Psoas muscle (tissue), 8 donors: Measurements from ENCODE around the gene DNAJB5. TPM values are rescaled to one million over a fixed set of nuclear protein-coding genes. Genes with fewer than 3 reads are reported as not detected.

Source experiments
- ATAC-seq, 4 donors: fragments of 200-7000 bp; cut with Tn5 transposase; one replicate each; pipeline ENCODE4 v1.9.1; 2020; ENCODE audit warnings: moderate library complexity in 3 of 4, mild to moderate bottlenecking in 2 of 4
- DNase-seq, 2 donors: peaks; one replicate each; pipeline ENCODE4 v3.0.0-alpha.2; 2020
- H3K27ac ChIP-seq: fragments of 200-600 bp; one replicate; pipeline ENCODE4 v1.8.0; 2022
- H3K27me3 ChIP-seq, 3 donors: fragments of 200-600 bp in 1 of 3; one replicate each; pipeline versions ENCODE4 v1.6.1 to v1.8.0; 2013 to 2022; ENCODE audit warnings: low read length in 2 of 3, mild to moderate bottlenecking in 2 of 3, moderate library complexity in 1 of 3; ENCODE audit not compliant: insufficient read depth in 3 of 3
- H3K36me3 ChIP-seq, 2 donors: fragments of 200-600 bp in 1 of 2; one replicate each; pipeline versions ENCODE4 v1.6.1 to v1.8.0; 2013 to 2022; ENCODE audit warnings: low read depth in 1 of 2, mild to moderate bottlenecking in 1 of 2, moderate library complexity in 1 of 2; ENCODE audit not compliant: insufficient read depth in 1 of 2
- H3K4me1 ChIP-seq: fragments of 200-600 bp; one replicate; pipeline ENCODE4 v1.8.0; 2022
- H3K4me3 ChIP-seq: fragments of 200-600 bp; one replicate; pipeline ENCODE4 v1.8.0; 2022; ENCODE audit warnings: mild to moderate bottlenecking
- H3K9me3 ChIP-seq: fragments of 200-600 bp; one replicate; pipeline ENCODE4 v1.8.0; 2022
- WGBS, 3 donors: extraction: QIAGEN DNeasy Blood & Tissue Kit; methylation state at CpG; one replicate each; pipeline versions ENCODE4 v1.1.6 to v1.1.7; 2013; 5-methylcytosine and 5-hydroxymethylcytosine counted together
- intact Hi-C, 2 donors: fragments of 100-400 bp; cut with DNase I; formaldehyde crosslinking; loops; one replicate each; pipeline versions ENCODE4 v1.11.0 to v1.14.2; 2022
- polyA plus RNA-seq, 3 donors: library from polyadenylated mRNA; stranded (reverse); fragments of 200-250 nt; gene quantifications; one replicate each; pipeline ENCODE4 v1.2.3, GENCODE V29; 2013
- total RNA-seq, 4 donors: library from RNA; stranded (reverse); fragmentation: NEBNext Ultra II Directional in 2 of 4; extraction: Animal tissue kit (Norgen Biotek cat#: 25700) in 2 of 4; gene quantifications; one replicate each; pipeline versions ENCODE4 v1.2.1 to v1.2.4, GENCODE V29; 2021 to 2023
- TF ChIP-seq, protein P1 (sequence below): fragments of 200-600 bp; IDR thresholded peaks from one replicate; pipeline ENCODE4 v1.8.0; 2022; ENCODE audit warnings: antibody characterized with exemption
- donor health status: healthy with polysubstance abuse.
- donor health status: DM: no; HTN: no; CAD: no; lungs with moderate emphysema.
- donor health status: Bipolar disorder and iron deficiency.
- donor health status: healthy.
- donor health status: DM: yes; HTN: yes; CAD: no.
- donor health status: DM: no; HTN: no; CAD: no.
- donor health status: DM: no; HTN: no; CAD: no.
- donor health status: DM: yes; HTN: yes; CAD: no.

The DNAJB5 gene
- total and polyA plus RNA-seq, 7 donors = 44.2 to 260 (median 145) TPM

DNA sequence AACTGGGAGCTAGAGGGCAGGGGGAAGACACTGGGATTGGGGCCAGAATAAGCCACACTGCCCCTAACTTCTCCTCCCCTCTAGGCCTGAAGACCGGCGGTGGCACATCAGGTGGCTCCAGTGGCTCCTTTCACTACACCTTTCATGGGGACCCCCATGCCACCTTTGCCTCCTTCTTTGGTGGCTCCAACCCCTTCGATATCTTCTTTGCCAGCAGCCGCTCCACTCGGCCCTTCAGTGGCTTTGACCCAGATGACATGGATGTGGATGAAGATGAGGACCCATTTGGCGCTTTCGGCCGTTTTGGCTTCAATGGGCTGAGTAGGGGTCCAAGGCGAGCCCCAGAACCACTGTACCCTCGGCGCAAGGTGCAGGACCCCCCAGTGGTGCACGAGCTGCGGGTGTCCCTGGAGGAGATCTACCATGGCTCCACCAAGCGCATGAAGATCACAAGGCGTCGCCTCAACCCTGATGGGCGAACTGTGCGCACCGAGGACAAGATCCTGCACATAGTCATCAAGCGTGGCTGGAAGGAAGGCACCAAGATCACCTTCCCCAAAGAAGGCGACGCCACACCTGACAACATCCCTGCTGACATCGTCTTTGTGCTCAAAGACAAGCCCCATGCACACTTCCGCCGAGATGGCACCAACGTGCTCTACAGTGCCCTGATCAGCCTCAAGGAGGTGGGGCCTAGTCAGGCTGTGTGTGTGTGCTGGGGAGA, 6.8 kb downstream of the DNAJB5 start:
- H3K27me3 ChIP-seq = no peaks in the 10 kb centered on the region
- H3K9me3 ChIP-seq = no peaks in the 10 kb centered on the region
- peaks cover 0 to 25% of the 10 kb centered on the region in 2 donors for H3K36me3 ChIP-seq
- WGBS, 3 donors = 79 to 89% (median 80%) methylated on average over 26 of the region's 26 CpGs
- DNase-seq (no peak), ATAC-seq (no peak)
- H3K4me3 ChIP-seq = peak overlapping the region; percentile 80
- no peak overlapping the region for H3K27ac ChIP-seq
- H3K4me1 ChIP-seq = peaks cover 54% of the 10 kb centered on the region
- TF ChIP-seq, protein P1, sequence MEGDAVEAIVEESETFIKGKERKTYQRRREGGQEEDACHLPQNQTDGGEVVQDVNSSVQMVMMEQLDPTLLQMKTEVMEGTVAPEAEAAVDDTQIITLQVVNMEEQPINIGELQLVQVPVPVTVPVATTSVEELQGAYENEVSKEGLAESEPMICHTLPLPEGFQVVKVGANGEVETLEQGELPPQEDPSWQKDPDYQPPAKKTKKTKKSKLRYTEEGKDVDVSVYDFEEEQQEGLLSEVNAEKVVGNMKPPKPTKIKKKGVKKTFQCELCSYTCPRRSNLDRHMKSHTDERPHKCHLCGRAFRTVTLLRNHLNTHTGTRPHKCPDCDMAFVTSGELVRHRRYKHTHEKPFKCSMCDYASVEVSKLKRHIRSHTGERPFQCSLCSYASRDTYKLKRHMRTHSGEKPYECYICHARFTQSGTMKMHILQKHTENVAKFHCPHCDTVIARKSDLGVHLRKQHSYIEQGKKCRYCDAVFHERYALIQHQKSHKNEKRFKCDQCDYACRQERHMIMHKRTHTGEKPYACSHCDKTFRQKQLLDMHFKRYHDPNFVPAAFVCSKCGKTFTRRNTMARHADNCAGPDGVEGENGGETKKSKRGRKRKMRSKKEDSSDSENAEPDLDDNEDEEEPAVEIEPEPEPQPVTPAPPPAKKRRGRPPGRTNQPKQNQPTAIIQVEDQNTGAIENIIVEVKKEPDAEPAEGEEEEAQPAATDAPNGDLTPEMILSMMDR = no peak
- intact Hi-C loops = no loop called here

DNA sequence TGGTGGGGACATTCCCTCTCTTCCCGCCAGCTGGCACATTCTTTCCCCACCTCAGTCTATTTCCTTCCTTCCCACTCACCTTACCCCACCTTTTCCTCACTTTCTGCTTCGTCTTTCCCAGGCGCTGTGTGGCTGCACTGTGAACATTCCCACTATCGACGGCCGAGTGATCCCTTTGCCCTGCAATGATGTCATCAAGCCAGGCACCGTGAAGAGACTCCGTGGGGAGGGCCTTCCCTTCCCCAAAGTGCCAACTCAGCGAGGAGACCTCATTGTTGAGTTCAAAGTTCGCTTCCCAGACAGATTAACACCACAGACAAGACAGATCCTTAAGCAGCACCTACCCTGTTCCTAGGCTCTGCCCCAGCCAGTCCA, 7.3 kb downstream of the DNAJB5 start:
- H3K4me3 ChIP-seq = peak overlapping the region; percentile 80
- no peaks in the 10 kb centered on the region for H3K27me3 ChIP-seq
- H3K27ac ChIP-seq = no peak overlapping the region
- H3K4me1 ChIP-seq = peaks cover 58% of the 10 kb centered on the region
- DNase-seq (no peak), ATAC-seq (no peak)
- TF ChIP-seq, protein P1 = no peak
- intact Hi-C loops = no loop called here
- 53 to 69% (median 54%) methylated on average over 10 of the region's 10 CpGs for WGBS, 3 donors
- H3K36me3 ChIP-seq = peaks cover 0 to 25% of the 10 kb centered on the region in 2 donors
- no peaks in the 10 kb centered on the region for H3K9me3 ChIP-seq

DNA sequence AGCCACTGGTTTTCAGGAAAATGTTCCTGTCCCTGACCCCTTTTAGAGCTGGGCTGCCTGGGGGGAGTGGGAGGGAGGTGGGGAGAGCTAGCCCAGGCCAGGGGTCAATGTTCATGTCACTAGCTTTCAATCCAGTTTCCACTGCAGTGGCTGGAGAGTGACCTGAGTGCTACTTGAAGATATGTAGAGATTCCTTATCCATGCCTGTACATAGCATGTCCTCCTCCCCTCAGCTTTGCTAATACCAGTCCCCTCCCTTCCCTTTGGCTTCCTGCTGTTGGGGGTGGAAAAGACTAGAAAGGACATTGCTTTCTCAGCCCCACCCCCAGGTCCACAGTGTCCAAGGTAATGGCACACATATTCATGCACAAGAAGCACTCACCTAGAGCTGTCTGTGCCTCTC, 7.8 kb downstream of the DNAJB5 start:
- Histone ChIP-seq H3K27me3 (no peaks in the 10 kb centered on the region), H3K27ac (no peak overlapping the region), H3K36me3 (peaks cover 0 to 25% of the 10 kb centered on the region in 2 donors), H3K4me1 (peaks cover 60% of the 10 kb centered on the region), H3K4me3 (peak overlapping the region; percentile 80), H3K9me3 (no peaks in the 10 kb centered on the region)
- DNase-seq (no peak), ATAC-seq (no peak)
- TF ChIP-seq, protein P1 = no peak
- intact Hi-C loops = no loop called here

DNA sequence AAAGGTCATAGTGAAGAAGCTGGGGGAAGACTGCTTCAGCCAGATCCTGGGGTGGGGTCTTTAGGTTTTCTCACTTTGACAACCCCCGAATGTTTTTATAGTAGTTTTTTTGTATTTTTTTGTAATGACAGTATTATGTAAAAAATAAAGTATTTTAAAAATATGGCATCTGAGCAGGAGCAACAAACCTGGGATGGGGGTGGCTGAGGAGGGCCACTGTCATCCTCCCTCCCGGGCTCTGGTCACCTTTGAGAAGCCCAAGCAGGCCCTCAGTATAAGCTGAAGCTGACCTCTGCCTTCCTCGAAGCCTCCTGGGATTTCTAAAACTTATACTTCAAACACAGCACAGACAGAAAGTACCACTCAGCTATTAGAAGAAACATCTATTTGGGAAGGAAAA, 8.7 kb downstream of the DNAJB5 start:
- Histone ChIP-seq H3K4me1 (peaks cover 52% of the 10 kb centered on the region), H3K27ac (no peak overlapping the region), H3K36me3 (peaks cover 0 to 25% of the 10 kb centered on the region in 2 donors), H3K4me3 (no peak overlapping the region), H3K27me3 (no peaks in the 10 kb centered on the region), H3K9me3 (no peaks in the 10 kb centered on the region)
- intact Hi-C loops = no loop called here
- WGBS, 3 donors = 34 to 72% (median 49%) methylated on average over 3 of the region's 3 CpGs
- TF ChIP-seq, protein P1 = no peak
- DNase-seq (no peak), ATAC-seq (no peak)

DNA sequence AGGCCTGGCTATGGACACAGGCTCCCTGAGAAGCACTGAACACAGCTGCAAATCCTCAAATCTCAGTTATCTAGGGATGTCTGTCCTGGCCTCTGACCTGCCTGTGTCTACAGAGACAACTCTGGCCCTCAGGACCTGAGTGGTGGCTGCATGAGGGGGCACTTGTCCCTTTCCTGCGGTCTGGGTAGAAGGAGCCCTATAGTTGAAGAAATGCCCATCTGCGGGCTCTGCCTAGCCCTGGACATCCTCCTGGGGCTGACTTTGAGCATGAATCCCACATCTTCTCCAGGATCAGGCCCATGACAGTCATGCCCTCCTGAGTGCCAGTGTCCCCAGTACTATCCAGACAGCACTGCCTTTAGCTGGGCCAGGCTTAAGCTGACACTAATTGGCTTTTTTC, 10.0 kb downstream of the DNAJB5 start:
- H3K4me1 ChIP-seq = peaks cover 48% of the 10 kb centered on the region
- intact Hi-C loops = no loop called here
- H3K9me3 ChIP-seq = no peaks in the 10 kb centered on the region
- ATAC-seq (no peak), DNase-seq (no peak)
- TF ChIP-seq, protein P1 = no peak
- no peak overlapping the region for H3K4me3 ChIP-seq
- 81 to 87% (median 86%) methylated on average over 2 of the region's 2 CpGs for WGBS, 3 donors
- no peak overlapping the region for H3K27ac ChIP-seq
- no peaks in the 10 kb centered on the region for H3K27me3 ChIP-seq
- peaks cover 0 to 25% of the 10 kb centered on the region in 2 donors for H3K36me3 ChIP-seq
